GM19025 (cell line): ENCODE measurements around the gene CLK2.
"Not testable (repeated sequence)": the region's sequence is repeated elsewhere in the genome, so short reads cannot be mapped to it uniquely, and the experiment has no call there.

Experiments
- ATAC-seq: cut with Tn5 transposase; IDR thresholded peaks from one replicate; pipeline ENCODE4 v1.9.1; 2021; ENCODE audit warnings: mild to moderate bottlenecking, low read depth, moderate library complexity; ENCODE audit not compliant: unreplicated experiment

Gene CLK2

GRCh38 chr1:155269381-155269780, 3.9 kb downstream of the CLK2 start:
- ATAC-seq = no peak

- ATAC-seq = no peak
Measured at GRCh38 chr1:155268630-155269029, 4.7 kb downstream of the CLK2 start.

GRCh38 chr1:155267373-155267772, 5.9 kb downstream of the CLK2 start:
- no peak for ATAC-seq

GRCh38 chr1:155266553-155266952, 6.8 kb downstream of the CLK2 start:
- no peak for ATAC-seq

GRCh38 chr1:155263067-155263466, 10.2 kb downstream of the CLK2 start:
- ATAC-seq = no peak

GRCh38 chr1:155261852-155262673, 11.2 kb downstream of the CLK2 start, which contains the start of gene SCAMP3:
TSS of gene SCAMP3 (minus strand) at chr1:155262360. CDS start at chr1:155262151, 209 bp downstream.
- peak; percentile 91 for ATAC-seq

GRCh38 chr1:155261493-155261851, 11.8 kb downstream of the CLK2 start:
- ATAC-seq = no peak

- no peak for ATAC-seq
Measured at GRCh38 chr1:155260276-155260675, 13.0 kb downstream of the CLK2 start.

GRCh38 chr1:155256058-155256852, 17.0 kb downstream of the CLK2 start:
- ATAC-seq = no peak

GRCh38 chr1:155255243-155256007, 17.9 kb downstream of the CLK2 start, which contains the start of gene ENTREP3:
TSS of gene ENTREP3 (minus strand) at chr1:155255483. CDS start at chr1:155254877, 606 bp downstream.
- ATAC-seq = no peak

- ATAC-seq = no peak
Measured at GRCh38 chr1:155254714-155255242, 18.5 kb downstream of the CLK2 start.

GRCh38 chr1:155254228-155254713, 19.0 kb downstream of the CLK2 start:
- ATAC-seq = no peak

GRCh38 chr1:155253797-155254196, 19.5 kb downstream of the CLK2 start:
- ATAC-seq = no peak

GRCh38 chr1:155253208-155253607, 20.1 kb downstream of the CLK2 start:
- no peak for ATAC-seq

- no peak for ATAC-seq
Measured at GRCh38 chr1:155251566-155251965, 21.7 kb downstream of the CLK2 start.

GRCh38 chr1:155250633-155251449, 22.5 kb downstream of the CLK2 start:
- peak; percentile 86 for ATAC-seq

GRCh38 chr1:155250246-155250632, 23.1 kb downstream of the CLK2 start:
- ATAC-seq = peak; percentile 14

GRCh38 chr1:155247667-155248553, 25.4 kb downstream of the CLK2 start:
- ATAC-seq = no peak

- ATAC-seq = not testable (repeated sequence)
Measured at GRCh38 chr1:155246796-155247195, 26.5 kb downstream of the CLK2 start.
